GM12891 (cell line): ENCODE results near the gene RGL4.

ENCODE experiments used
- POLR2A ChIP-seq: IDR thresholded peaks from 2 replicates; pipeline ENCODE4 v1.6.1; 2011; ENCODE audit warnings: low read depth, low read length, control low read depth
- TAF1 ChIP-seq: IDR thresholded peaks from 2 replicates; pipeline ENCODE4 v1.6.1; 2011; ENCODE audit warnings: low read depth, low read length, control low read depth

DNA sequence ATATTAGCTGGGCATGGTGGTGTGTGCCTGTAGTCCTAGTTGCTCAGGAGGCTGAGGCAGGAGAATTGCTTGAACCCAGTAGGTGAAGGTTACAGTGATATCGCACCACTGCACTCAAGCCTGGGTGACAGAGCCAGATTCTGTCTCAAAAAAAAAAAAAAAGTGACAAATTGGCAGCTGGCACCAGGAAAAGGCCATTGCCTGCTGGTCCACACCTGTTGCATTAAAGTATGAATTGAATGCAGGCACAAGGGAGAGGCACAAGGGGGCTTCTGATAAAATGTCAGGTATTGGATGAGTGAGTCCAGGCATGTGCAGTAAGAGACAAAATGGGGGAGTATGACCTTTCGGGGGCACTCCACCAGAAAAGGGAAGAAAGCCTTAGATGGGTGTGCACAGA, 31.9 kb downstream of the RGL4 start:
- no peak for TF ChIP-seq POLR2A
- TF ChIP-seq TAF1, result no peak
